Fibroblast of villous mesenchyme (primary cell): ENCODE measurements around the gene MMP15. TPM values are rescaled to one million over a fixed set of nuclear protein-coding genes. Genes with fewer than 3 reads are reported as not detected.

Experiments used
- DNase-seq: peaks from one replicate; pipeline ENCODE4 v3.0.0-alpha.2; 2010; ENCODE audit warnings: low read depth
- H3K4me3 ChIP-seq: 2 replicates; pipeline ENCODE4 v1.5.1; 2011; ENCODE audit warnings: low read depth, mild to moderate bottlenecking, low read length
- CTCF ChIP-seq: IDR thresholded peaks from 2 replicates; pipeline ENCODE4 v1.5.1; 2012; ENCODE audit warnings: low read depth, mild to moderate bottlenecking, low read length; ENCODE audit not compliant: insufficient read depth
- total RNA-seq: library from RNA; depleted of rRNA; stranded (reverse); fragments of >200 nt; gene quantifications from 2 replicates; pipeline ENCODE4 v1.2.3, GENCODE V29; 2012

The MMP15 gene
- total RNA-seq, 1 donor = 2.6 TPM

- no peak for TF ChIP-seq CTCF
Measured at GRCh38 chr16:58024486-58025350, 836 bp upstream of the MMP15 start.

GRCh38 chr16:58026139-58026704, 668 bp downstream of the MMP15 start:
- no peak for TF ChIP-seq CTCF
- H3K4me3 ChIP-seq = peak overlapping the region; percentile 64
- peak; percentile 54 for DNase-seq

More at GRCh38 chr16:58024486-58025350, 836 bp upstream of the MMP15 start:
- peak overlapping the region; percentile 64 for H3K4me3 ChIP-seq
- peak; percentile 32 for DNase-seq

- no peak for DNase-seq
- TF ChIP-seq CTCF = no peak
- peak overlapping the region; percentile 64 for H3K4me3 ChIP-seq
Measured at GRCh38 chr16:58026705-58027160, 1.2 kb downstream of the MMP15 start.

- DNase-seq = peak; percentile 32
- H3K4me3 ChIP-seq = peak overlapping the region; percentile 64
- no peak for TF ChIP-seq CTCF
Measured at GRCh38 chr16:58027161-58027915, 1.8 kb downstream of the MMP15 start.

GRCh38 chr16:58027916-58028455, 2.4 kb downstream of the MMP15 start:
- DNase-seq = no peak
- no peak overlapping the region for H3K4me3 ChIP-seq
- no peak for TF ChIP-seq CTCF

GRCh38 chr16:58028541-58029070, 3.1 kb downstream of the MMP15 start:
- no peak overlapping the region for H3K4me3 ChIP-seq
- DNase-seq = no peak
- no peak for TF ChIP-seq CTCF
